Urothelium cell line (cell line): ENCODE results near the gene PRAMEF17.
"Not testable (repeated sequence)": the region's sequence is repeated elsewhere in the genome, so short reads cannot be mapped to it uniquely, and the experiment has no call there.

ENCODE experiments used
- DNase-seq: peaks from one replicate; pipeline ENCODE4 v3.0.0; 2011; ENCODE audit warnings: low spot score, mixed read lengths
- FAIRE-seq: peaks from 2 replicates; lab custom pipeline; 2011; peaks lifted over from hg19 to GRCh38; lab: Jason Lieb, UNC

The PRAMEF17 gene

DNA sequence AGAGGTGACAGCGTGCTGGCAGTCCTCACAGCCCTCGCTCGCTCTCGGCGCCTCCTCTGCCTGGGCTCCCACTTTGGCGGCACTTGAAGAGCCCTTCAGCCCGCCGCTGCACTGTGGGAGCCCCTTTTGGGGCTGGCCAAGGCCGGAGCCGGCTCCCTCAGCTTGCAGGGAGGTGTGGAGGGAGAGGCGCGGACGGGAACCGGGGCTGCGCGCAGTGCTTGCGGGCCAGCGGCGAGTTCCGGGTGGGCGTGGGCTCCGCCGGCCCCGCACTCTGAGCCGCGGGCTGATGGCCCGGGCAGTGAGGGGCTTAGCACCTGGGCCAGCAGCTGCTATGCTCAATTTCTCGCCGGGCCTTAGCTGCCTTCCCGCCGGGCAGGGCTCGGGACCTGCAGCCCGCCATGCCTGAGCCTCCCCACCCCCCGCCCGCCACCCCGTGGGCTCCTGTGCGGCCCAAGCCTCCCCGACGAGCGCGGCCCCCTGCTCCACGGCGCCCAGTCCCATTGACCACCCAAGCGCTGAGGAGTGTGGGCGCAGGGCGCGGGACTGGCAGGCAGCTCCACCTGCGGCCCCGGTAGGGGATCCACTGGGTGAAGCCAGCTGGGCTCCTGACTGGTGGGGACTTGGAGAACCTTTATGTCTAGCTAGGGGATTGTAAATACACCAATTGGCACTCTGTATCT lies 49.8 kb downstream of the PRAMEF17 start:
- DNase-seq, result not testable (repeated sequence)

More for the DNA sequence above, 49.8 kb downstream of the PRAMEF17 start:
- not testable (repeated sequence) for FAIRE-seq
